NOMO-1 (cell line): ENCODE data around the gene NUBP2.
A peak's percentile ranks its signal among the peaks of the same experiment; 100 is the strongest.

ENCODE experiments used
- DNase-seq, 2 experiments: peaks; one replicate each; lab custom pipeline; 2025; ENCODE audit not compliant: unreplicated experiment in 2 of 2; lab: John Stamatoyannopoulos, UW

Gene NUBP2

DNA sequence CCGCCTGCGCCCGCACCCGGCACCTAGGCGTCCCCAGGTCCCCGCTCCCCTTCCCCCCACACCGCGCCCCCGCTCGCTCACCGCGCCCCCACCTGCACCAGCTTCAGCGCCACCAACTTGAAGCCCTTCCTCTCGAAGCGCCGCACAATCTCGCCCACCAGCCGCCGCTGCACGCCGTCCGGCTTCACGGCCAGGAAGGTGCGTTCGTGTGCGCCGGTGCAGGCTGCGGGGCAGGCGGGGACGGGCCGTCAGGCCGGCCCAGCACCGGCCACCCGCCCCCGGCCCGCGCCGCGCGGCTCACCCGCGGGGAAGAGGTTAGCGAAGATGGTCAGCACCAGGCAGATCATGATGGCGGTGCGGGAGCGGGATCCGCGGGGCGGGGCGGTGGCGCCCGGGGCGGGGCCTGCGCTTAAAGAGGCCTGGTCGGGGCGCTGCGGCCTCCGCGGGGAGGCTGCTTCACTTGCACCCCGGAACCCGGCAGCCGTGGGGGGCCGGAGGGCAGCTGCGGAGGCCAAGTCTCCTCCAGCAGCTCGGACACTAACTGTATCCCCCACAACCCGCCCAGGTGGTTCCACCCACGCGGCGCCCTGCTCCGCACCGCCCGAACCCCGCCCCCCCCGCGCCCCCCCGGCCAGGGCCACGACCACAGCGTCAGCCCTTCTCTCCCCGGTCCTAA is 11.4 kb upstream of the NUBP2 start, which contains the start of gene NME3:
TSS of gene NME3 (minus strand) at position 356 of the 676 bp plus-strand sequence. CDS start at position 347, 9 bp downstream.
- peak; percentile 42 to 62 for DNase-seq

DNA sequence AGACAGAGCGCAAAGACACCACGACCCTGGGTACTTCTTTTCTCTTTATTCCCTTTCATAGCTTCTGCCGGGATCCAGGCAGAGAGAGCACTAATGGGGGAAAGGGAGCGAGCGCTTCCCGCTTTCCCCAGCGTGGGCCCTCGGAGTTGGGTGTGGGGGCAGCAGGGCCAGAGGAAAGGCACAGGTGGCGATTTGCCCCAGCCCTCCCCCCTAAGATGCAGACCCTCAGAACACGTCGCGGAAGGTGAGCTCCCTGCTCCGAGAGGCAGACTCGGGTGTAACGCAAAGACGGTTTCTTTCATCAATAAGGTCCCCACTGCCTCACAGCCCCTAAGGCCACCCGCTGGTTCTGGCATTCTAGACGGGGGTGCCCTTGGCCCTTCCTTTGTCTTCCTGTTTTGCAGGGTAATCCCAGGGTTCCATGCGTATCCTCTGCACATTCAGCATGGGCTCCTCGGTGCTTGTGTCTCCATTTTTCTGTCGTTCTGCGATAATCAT is 10.8 kb upstream of the NUBP2 start:
- no peak for DNase-seq

- peak in 1 of 2 experiments; percentile 31 for DNase-seq
These were observed 10.3 kb upstream of the NUBP2 start, which contains the start of gene EME2 for GRCh38 chr16:1772362-1772907. EME2 (plus strand) TSS chr16:1772810; CDS start chr16:1773228, 418 bp downstream.

- DNase-seq: peak; percentile 61 to 79
These were observed 9.7 kb upstream of the NUBP2 start, which contains the start of gene MRPS34 for GRCh38 chr16:1772908-1773702. MRPS34 (minus strand) TSS chr16:1773134; CDS start chr16:1773119, 15 bp downstream.

- DNase-seq: peak; percentile 54 to 65
These were observed 8.9 kb upstream of the NUBP2 start for GRCh38 chr16:1773703-1774447.

DNA sequence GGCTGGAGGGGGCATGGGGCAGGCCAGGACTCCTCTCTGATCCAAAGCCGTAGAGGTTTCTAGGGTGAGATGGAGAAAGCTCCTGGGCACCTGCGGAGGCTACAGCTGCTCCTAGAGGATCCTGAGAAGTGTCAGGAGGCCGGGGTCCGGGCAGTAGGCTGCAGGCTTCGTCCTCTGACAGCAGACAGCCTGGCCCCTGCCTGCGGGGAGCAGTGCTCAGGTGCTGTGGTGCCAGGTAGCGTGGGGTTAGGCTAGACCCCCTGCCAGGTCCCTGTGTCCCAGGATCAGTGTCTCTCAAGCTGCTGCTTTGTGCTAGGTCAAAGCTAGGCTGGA is 8.3 kb upstream of the NUBP2 start:
- DNase-seq: no peak

DNA sequence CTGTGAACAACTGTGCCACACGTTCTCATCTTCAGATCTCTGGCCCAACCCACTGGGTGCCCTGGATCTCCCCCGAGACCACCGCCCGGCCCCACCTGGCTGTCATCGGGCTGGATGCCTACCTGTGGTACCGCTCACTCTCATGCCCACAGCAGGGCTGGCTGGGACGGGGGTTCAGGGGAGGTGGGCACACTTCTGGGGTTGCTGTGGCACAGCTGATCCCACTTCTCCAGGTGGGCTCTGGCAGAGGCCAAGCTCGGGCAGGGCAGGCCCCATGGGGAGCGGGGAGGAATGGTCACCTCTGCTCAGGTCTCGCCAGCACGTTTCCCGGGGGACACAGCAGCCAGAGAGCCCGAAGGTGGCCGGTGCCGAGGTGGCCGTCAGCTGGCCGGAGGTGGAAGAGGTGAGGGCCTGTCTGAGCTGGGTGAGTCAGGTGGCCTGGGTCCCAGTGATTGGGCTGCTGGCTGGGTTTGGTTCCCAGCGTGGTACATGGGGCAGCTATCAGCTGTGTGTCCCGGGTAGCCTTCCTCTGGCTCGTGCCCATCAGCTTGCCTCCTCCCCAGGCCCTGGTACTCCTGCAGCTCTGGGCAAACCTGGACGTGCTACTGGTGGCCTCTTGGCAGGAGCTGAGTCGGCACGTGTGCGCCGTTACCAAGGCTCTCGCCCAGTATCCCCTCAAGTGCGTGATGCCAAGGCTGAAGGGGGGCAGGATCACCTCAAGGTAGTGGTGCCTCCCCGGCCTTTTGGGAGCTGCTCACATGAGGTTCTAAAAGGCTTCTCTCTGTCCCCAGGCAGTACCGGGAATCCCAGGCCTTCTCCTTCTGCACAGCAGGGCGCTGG is 7.5 kb upstream of the NUBP2 start:
- DNase-seq: no peak

- no peak for DNase-seq
These were observed 6.7 kb upstream of the NUBP2 start for GRCh38 chr16:1775846-1776671.

DNA sequence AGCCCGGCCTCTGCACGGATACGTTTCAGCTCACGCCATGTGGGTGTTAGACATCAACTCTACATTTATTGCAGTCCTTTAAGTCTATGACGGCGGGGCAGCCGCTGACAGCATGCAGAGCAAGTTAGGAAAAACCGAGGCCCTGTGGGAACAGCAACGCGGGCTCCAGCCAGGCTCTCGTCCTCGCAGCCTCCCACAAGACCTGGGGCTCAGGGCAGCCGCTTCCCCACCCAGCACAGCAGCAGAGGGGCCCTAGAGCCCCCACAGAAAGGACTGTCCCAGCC is 6.1 kb upstream of the NUBP2 start:
- DNase-seq: no peak

DNA sequence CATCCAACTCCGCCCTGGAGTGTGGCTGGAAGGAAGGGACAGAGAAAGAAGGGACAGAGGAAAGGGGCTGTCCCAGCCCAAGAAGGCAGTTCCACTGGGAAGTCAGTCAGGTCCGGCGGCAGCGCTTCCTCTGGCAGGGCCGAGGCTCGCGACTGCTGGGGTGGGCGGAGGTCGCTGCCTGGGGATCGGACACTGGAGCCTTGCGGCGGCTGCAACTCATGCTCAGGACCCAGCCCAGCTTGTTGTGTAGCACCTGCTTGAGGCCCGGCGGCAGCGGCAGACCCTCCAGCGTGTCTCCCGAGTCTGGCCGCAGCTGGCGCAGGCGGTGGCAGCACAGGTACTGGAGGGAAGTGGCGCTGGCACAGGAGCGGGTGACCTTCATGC is 5.8 kb upstream of the NUBP2 start:
- no peak for DNase-seq

GRCh38 chr16:1777375-1778199 is 5.2 kb upstream of the NUBP2 start:
- DNase-seq: no peak

DNA sequence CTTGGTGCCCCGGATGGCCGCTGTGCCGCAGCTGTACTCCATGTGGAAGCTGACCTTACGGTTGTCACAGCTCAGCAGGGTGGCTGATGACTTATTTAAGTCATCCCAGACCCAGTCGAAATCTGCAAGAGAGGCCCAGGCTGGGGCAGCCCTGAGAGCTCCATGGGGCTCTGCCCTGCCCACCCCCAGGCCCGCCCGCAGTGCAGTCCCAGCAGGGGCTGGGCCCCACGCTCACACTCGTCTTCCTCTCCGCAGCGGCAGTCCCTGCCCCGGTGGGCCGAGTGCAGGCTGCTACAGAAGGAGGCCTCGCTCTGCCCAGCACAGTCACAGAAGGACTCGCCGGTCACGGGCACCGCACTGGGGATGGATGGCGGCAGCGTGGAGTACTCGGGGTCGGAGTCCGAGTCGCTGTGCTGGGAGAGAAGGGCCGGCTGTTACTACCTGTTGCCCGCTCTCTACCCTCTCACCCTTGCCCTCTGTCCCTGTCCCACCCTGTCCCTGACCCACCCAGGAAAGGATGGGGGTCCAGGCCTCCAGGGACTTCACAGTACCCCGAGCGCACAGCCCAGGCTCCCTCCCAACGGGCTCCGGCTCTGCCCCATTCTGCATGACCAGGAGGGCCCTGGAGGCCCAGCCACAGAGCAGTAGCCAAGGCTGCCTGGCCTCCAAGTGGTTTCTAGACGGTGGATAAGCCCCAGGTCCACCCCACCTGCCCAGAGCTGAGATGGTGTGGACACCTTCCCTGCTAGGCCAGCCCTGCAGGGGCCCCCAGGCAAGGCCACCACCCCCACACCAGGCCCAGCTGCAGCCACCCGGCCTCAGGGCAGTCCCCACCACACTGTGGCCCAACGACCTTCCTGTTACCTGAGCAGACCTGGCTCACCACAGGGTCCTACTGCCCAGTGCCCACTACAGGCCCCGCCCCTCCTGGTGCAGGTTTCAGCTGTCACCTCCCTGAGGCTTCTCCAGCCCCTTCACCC is 4.3 kb upstream of the NUBP2 start:
- no peak for DNase-seq

- no peak for DNase-seq
These were observed 3.5 kb upstream of the NUBP2 start for GRCh38 chr16:1779234-1779701.

DNA sequence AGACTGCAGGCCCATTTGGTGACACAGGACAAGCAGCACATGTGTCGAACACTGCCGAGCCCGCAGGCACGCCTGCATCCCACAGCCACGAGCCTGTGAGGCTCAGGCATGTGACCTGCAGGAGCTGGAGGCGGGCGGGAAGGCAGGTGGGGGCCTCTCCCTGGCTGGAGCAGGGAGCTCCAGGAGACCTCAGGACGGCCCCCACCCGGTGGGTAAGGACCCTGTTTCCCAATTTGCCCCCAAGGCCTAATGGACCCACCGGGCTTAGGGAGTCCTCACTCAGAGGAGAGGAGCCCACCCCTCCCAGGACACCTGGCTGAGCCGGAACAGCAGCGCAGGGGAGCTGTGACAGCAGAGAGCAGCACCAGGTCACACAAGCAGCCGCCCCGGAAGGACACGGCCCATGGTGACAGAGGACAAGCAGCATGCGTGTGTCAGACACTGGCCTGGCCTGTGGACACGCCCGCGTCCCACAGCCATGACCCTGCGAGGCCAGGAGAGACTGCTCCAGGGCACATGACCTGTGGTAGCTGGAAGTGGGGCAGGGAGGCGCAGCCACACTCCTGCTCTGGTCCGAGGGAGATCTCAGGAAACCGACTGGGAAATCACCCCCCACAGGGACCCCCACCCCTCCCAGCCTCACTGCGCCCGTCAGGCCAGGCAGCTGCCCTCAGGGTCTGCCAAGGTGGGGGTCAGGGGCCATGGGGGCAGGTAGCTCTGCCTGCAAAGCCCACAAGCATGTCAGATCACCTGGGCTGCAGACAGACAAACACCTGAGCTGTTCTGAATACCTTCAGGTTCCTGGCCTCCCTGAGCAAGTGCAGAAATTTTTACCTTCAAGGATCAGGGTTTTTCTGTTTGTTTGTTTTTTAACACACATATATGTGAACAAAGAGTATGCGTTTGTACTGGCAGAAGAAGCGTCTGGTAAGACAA is 2.8 kb upstream of the NUBP2 start:
- DNase-seq: no peak

- no peak for DNase-seq
These were observed 2.1 kb upstream of the NUBP2 start for GRCh38 chr16:1780677-1781072.

DNA sequence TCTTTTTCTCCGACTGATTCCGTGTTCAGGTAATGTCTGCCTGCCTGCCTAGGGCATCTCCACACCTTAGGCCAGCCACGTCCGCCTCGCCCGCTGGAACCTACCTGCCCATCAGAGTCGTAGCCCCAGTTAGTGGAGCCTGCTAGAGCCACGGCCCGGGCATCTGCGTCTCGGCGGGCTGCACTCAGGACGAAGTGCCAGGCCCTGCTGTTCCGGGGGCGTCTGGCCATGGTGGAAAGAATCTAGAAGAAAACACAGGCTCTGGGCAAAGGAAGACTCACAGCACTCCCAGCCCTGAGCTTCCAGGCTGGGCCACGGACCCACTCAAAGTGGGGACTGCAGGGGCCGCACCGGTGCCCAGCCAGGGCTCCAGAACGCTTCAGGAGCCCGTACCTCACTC is 1.5 kb upstream of the NUBP2 start:
- no peak for DNase-seq
